Right cardiac atrium (tissue), 5 donors: ENCODE results near the gene NECTIN2. TPM values are rescaled to one million over a fixed set of nuclear protein-coding genes. Genes with fewer than 3 reads are reported as not detected.
"Not testable (repeated sequence)": the region's sequence is repeated elsewhere in the genome, so short reads cannot be mapped to it uniquely, and the experiment has no call there.

ENCODE experiments used
- ATAC-seq, 2 donors: fragments of 200-7000 bp; cut with Tn5 transposase; one replicate each; pipeline versions ENCODE4 v1.8.0 to v1.9.1; 2020; ENCODE audit warnings: moderate library complexity in 2 of 2, mild to moderate bottlenecking in 1 of 2
- DNase-seq, 3 donors: peaks; one replicate each; pipeline ENCODE4 v3.0.0-alpha.2; 2020
- H3K27ac ChIP-seq: one replicate; pipeline ENCODE4 v1.5.1; 2013; ENCODE audit warnings: mild to moderate bottlenecking, low read length, control low read depth, moderate library complexity
- H3K27me3 ChIP-seq: one replicate; pipeline ENCODE4 v1.6.1; 2013; ENCODE audit not compliant: control insufficient read depth, insufficient read depth
- H3K4me1 ChIP-seq: one replicate; pipeline ENCODE4 v1.6.1; 2013; ENCODE audit warnings: low read length; ENCODE audit not compliant: control insufficient read depth, insufficient read depth
- H3K4me3 ChIP-seq: one replicate; pipeline ENCODE4 v1.5.1; 2013; ENCODE audit warnings: low read length, control low read depth
- H3K9me3 ChIP-seq: one replicate; pipeline ENCODE4 v1.6.1; 2013; ENCODE audit warnings: low read length; ENCODE audit not compliant: control insufficient read depth
- WGBS: extraction: QIAGEN DNeasy Blood & Tissue Kit; methylation state at CpG from one replicate; pipeline ENCODE4 v1.1.7; 2013; 5-methylcytosine and 5-hydroxymethylcytosine counted together
- intact Hi-C, 4 donors: fragments of 100-400 bp; cut with DNase I; formaldehyde crosslinking; loops; one replicate each; pipeline versions ENCODE4 v1.11.0 to v1.14.0; 2022 to 2023
- polyA plus RNA-seq: library from polyadenylated mRNA; stranded (reverse); fragments of 200-250 nt; gene quantifications from one replicate; pipeline ENCODE4 v1.2.3, GENCODE V29; 2013
- total RNA-seq, 4 donors: library from RNA; stranded (reverse); fragmentation: NEBNext Ultra II Directional; extraction: Animal tissue kit (Norgen Biotek cat#: 25700); gene quantifications; one replicate each; pipeline ENCODE4 v1.2.1, GENCODE V29; 2021
- donor health status: healthy with polysubstance abuse.
- donor health status: DM: no; HTN: yes; CAD: no.
- donor health status: DM: no; HTN: no; CAD: no.
- donor health status: DM: no; HTN: yes; CAD: no; lungs with severe emphysema.
- donor health status: DM: yes; HTN: yes; CAD: no.

NECTIN2 gene
- total and polyA plus RNA-seq, 5 donors, result 44.2 to 106 (median 57.0) TPM

GRCh38 chr19:44911896-44912295, 65.8 kb downstream of the NECTIN2 start:
- not testable (repeated sequence) for H3K27ac ChIP-seq

GRCh38 chr19:44912854-44913253, 66.8 kb downstream of the NECTIN2 start:
- intact Hi-C loops, result loop anchor here in 1 of 4 donors (5.0 kb wide), 1 partner anchor 34 kb away; the partner anchor contains the start of gene APOC2
- Histone ChIP-seq H3K9me3 (no peaks in the 10 kb centered on the region), H3K4me1 (no peaks in the 10 kb centered on the region), H3K27ac (no peak overlapping the region), H3K27me3 (no peaks in the 10 kb centered on the region), H3K4me3 (no peak overlapping the region)
- peak in 2 of 3 donors; percentile 65 to 87 for DNase-seq
- ATAC-seq, result peak in 1 of 2 donors; percentile 28
- WGBS, result 33% methylated on average over 6 of the region's 6 CpGs

More at GRCh38 chr19:44911896-44912295, 65.8 kb downstream of the NECTIN2 start:
- not testable (repeated sequence) for H3K27me3 ChIP-seq, H3K4me3 ChIP-seq, H3K4me1 ChIP-seq, ATAC-seq, H3K9me3 ChIP-seq
- peak in 1 of 3 donors; percentile 16 for DNase-seq
- intact Hi-C loops, result loop anchor here in 1 of 4 donors (5.0 kb wide), 1 partner anchor 35 kb away; the partner anchor contains the start of gene APOC2
- 89% methylated on average over 6 of the region's 6 CpGs for WGBS

GRCh38 chr19:44913512-44914432, 67.7 kb downstream of the NECTIN2 start:
- H3K4me3 ChIP-seq, H3K4me1 ChIP-seq, H3K9me3 ChIP-seq, H3K27ac ChIP-seq, ATAC-seq, H3K27me3 ChIP-seq: not testable (repeated sequence)
- peak in 1 of 3 donors; percentile 5 for DNase-seq
- intact Hi-C loops, result loop anchor here in 1 of 4 donors (5.0 kb wide), 1 partner anchor 34 kb away; the partner anchor contains the start of gene APOC2
- whole genome bisulfite sequencing, result 59% methylated on average over 23 of the region's 23 CpGs

GRCh38 chr19:44914433-44915206, 68.5 kb downstream of the NECTIN2 start, which contains the start of gene APOC1:
TSS of gene APOC1 (plus strand) at chr19:44914608. CDS start at chr19:44914892, 284 bp downstream.
- peak within 1 kb of the TSS; percentile 44 for H3K4me3 ChIP-seq
- not testable (repeated sequence) for H3K9me3 ChIP-seq, H3K27ac ChIP-seq, H3K4me1 ChIP-seq, H3K27me3 ChIP-seq
- intact Hi-C loops, result loop anchor here in 1 of 4 donors (5.0 kb wide), 1 partner anchor 33 kb away; the partner anchor contains the start of gene APOC2
- 7% methylated on average over 27 of the region's 28 CpGs for WGBS
- ATAC-seq (peak; percentile 93), DNase-seq (peak; percentile 85 to 93 (median 93))

GRCh38 chr19:44924243-44924725, 78.2 kb downstream of the NECTIN2 start:
- 71% methylated on average over 8 of the region's 8 CpGs for WGBS
- no peak for ATAC-seq
- intact Hi-C loops, result no loop called here

GRCh38 chr19:44925114-44925891, 79.2 kb downstream of the NECTIN2 start:
- Histone ChIP-seq H3K4me1 (no peaks in the 10 kb centered on the region), H3K27ac (peak overlapping the region; percentile 49), H3K9me3 (no peaks in the 10 kb centered on the region), H3K27me3 (no peaks in the 10 kb centered on the region), H3K4me3 (no peak overlapping the region)
- intact Hi-C loops, result no loop called here
- peak; percentile 87 to 96 (median 92) for DNase-seq
- WGBS, result 25% methylated on average over 8 of the region's 8 CpGs
- peak; percentile 83 for ATAC-seq

More at GRCh38 chr19:44924243-44924725, 78.2 kb downstream of the NECTIN2 start:
- no peak overlapping the region for H3K27ac ChIP-seq
- no peaks in the 10 kb centered on the region for H3K27me3 ChIP-seq
- no peaks in the 10 kb centered on the region for H3K9me3 ChIP-seq
- H3K4me1 ChIP-seq, result no peaks in the 10 kb centered on the region
- H3K4me3 ChIP-seq, result no peak overlapping the region
- peak in 1 of 3 donors; percentile 41 for DNase-seq

GRCh38 chr19:44926245-44927077, 80.4 kb downstream of the NECTIN2 start:
- H3K4me1 ChIP-seq, H3K27me3 ChIP-seq, H3K27ac ChIP-seq, H3K9me3 ChIP-seq, intact Hi-C loops, H3K4me3 ChIP-seq: not testable (repeated sequence)
- ATAC-seq (peak in 1 of 2 donors; percentile 14), DNase-seq (peak in 1 of 3 donors; percentile 18)
- WGBS, result 36% methylated on average over 19 of the region's 19 CpGs

- no peak overlapping the region for H3K4me3 ChIP-seq
- H3K27me3 ChIP-seq, result no peaks in the 10 kb centered on the region
- no peaks in the 10 kb centered on the region for H3K9me3 ChIP-seq
- no peak overlapping the region for H3K27ac ChIP-seq
- 36% methylated on average over 5 of the region's 5 CpGs for WGBS
- intact Hi-C loops, result no loop called here
- ATAC-seq (no peak), DNase-seq (peak in 1 of 3 donors; percentile 34)
- no peaks in the 10 kb centered on the region for H3K4me1 ChIP-seq
Observed at GRCh38 chr19:44927746-44928145, 81.6 kb downstream of the NECTIN2 start.

- Histone ChIP-seq H3K4me1 (no peaks in the 10 kb centered on the region), H3K27ac (no peak overlapping the region), H3K4me3 (no peak overlapping the region), H3K9me3 (no peaks in the 10 kb centered on the region), H3K27me3 (no peaks in the 10 kb centered on the region)
- 91% methylated on average over 7 of the region's 7 CpGs for WGBS
- DNase-seq, result no peak
- intact Hi-C loops, result no loop called here
- no peak for ATAC-seq
Observed at GRCh38 chr19:44930088-44930487, 84.0 kb downstream of the NECTIN2 start.
